ENCODE results near the gene DMKN.

DMKN gene

GRCh38 chr19:35552534-35553384 is 39.3 kb upstream of the DMKN start:
- no peak overlapping the region for H3K27ac ChIP-seq
- H3K27me3 ChIP-seq (replicated peaks): no peaks in the 10 kb centered on the region
- no peak overlapping the region for H3K4me3 ChIP-seq (ENCODE audit: low read depth, low read length)
- H3K36me3 ChIP-seq (replicated peaks): no peaks in the 10 kb centered on the region
- TF ChIP-seq CTCF (IDR thresholded peaks at IDR 0.05; ENCODE audit: low read depth, low read length, missing control alignments): no peak
- no peak for DNase-seq
- in situ Hi-C loops (cut with HindIII; ENCODE audit: low pct_ligation_motif_present, low sequenced_read_pairs): no loop called here

DNA sequence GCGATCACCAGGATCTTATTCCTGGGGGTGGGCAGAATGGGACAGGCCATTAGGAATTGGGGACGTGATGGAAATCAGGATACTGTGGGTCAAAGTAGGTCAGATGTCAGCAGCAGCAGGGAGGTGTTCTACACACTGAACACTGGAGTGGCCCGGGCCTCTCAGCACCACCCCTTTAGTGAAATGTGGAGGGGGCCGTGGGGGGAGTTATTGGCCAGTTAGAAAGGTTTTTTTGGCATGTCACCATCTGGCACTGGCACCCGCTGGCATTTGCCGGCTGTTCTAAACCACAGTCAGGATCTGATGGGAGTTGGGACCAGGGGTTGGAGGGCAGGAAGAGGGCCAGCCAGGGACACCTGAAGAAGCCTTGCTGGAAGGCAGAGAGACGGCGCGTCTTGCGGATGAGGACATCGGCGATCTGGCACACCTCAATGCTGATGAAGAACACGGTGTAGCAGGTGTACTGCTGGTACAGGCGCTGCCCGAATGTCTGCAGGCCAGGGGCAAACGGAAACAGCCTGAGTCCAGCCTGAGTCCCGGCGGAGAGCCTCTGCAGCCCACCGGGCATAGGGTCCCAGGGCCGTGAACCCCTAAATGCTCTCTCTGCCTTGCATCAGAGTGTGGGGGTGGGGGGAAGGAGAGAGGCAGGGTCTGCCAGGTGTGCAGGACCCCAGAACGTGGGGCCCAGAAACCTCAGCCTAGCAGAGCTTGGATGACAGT is 37.8 kb upstream of the DMKN start:
- in situ Hi-C loops (cut with HindIII; ENCODE audit: low pct_ligation_motif_present, low sequenced_read_pairs): no loop called here
- Histone ChIP-seq H3K27me3 (replicated peaks) (no peaks in the 10 kb centered on the region), H3K36me3 (replicated peaks) (peaks cover 2% of the 10 kb centered on the region), H3K4me3 (ENCODE audit: low read depth, low read length) (no peak overlapping the region), H3K27ac (no peak overlapping the region)
- DNase-seq: no peak
- TF ChIP-seq CTCF (IDR thresholded peaks at IDR 0.05; ENCODE audit: low read depth, low read length, missing control alignments): no peak

DNA sequence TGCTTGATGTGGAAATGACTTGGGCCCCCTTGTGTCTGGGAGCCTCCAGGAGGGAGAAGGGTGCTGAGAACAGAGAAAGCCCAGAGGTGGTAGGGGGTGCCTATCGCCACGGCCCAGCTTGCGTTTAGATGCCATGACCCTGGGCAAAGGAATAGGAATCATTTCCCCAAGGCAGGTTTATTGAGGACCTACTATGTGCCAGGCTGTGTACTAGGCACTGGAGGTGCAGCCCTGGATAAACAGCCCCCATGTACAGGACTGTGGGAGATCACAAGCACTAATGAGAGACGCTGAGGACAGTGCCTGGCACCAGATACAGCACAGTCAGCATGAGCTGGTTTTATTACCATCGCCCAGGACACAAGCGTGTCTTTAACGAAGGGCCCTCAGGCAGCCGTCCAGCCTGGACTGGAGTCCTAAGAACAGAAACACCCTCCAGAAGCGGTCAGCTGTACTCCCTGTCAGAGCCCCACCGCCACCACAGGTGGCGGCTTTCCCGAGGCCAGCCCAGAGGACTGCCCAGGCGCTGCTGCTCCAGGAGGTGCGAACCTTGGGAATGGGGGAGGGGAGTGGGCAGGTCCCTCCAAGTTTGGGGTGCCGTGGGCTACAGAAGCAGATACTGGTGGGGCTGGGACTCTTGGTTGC is 36.6 kb upstream of the DMKN start:
- no peaks in the 10 kb centered on the region for H3K27me3 ChIP-seq (replicated peaks)
- TF ChIP-seq CTCF (IDR thresholded peaks at IDR 0.05; ENCODE audit: low read depth, low read length, missing control alignments): no peak
- H3K36me3 ChIP-seq (replicated peaks): peaks cover 2% of the 10 kb centered on the region
- H3K27ac ChIP-seq: no peak overlapping the region
- in situ Hi-C loops (cut with HindIII; ENCODE audit: low pct_ligation_motif_present, low sequenced_read_pairs): no loop called here
- DNase-seq: no peak
- no peak overlapping the region for H3K4me3 ChIP-seq (ENCODE audit: low read depth, low read length)

- peak; percentile 11 for DNase-seq
- H3K36me3 ChIP-seq (replicated peaks): peaks cover 2% of the 10 kb centered on the region
- in situ Hi-C loops (cut with HindIII; ENCODE audit: low pct_ligation_motif_present, low sequenced_read_pairs): no loop called here
- TF ChIP-seq CTCF (IDR thresholded peaks at IDR 0.05; ENCODE audit: low read depth, low read length, missing control alignments): peak; percentile 83
- no peak overlapping the region for H3K4me3 ChIP-seq (ENCODE audit: low read depth, low read length)
- H3K27ac ChIP-seq: no peak overlapping the region
- no peaks in the 10 kb centered on the region for H3K27me3 ChIP-seq (replicated peaks)
These were observed 35.8 kb upstream of the DMKN start for GRCh38 chr19:35549174-35549788.

DNA sequence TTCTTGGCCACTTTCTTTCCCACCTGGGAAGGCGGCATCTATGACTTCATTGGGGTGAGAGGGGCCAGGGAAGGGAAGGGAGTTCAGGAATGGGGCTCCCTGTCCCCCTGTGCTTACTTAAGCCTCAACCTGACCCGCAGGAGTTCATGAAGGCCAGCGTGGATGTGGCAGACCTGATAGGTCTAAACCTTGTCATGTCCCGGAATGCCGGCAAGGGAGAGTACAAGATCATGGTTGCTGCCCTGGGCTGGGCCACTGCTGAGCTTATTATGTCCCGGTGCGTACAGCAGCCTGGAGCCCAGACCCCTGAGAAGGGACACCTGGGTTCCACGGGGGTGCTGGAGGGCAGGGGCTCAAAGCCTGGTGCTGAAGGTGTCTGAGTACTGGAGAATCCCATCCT is 33.1 kb upstream of the DMKN start:
- Histone ChIP-seq H3K36me3 (replicated peaks) (peaks cover 2% of the 10 kb centered on the region), H3K4me3 (ENCODE audit: low read depth, low read length) (peak overlapping the region; percentile 93), H3K27me3 (replicated peaks) (no peaks in the 10 kb centered on the region), H3K27ac (no peak overlapping the region)
- in situ Hi-C loops (cut with HindIII; ENCODE audit: low pct_ligation_motif_present, low sequenced_read_pairs): no loop called here
- DNase-seq: no peak
- no peak for TF ChIP-seq CTCF (IDR thresholded peaks at IDR 0.05; ENCODE audit: low read depth, low read length, missing control alignments)
